NCI-H2081 (cell line): ENCODE measurements around the gene CPA2.
"Not testable (repeated sequence)": the region's sequence is repeated elsewhere in the genome, so short reads cannot be mapped to it uniquely, and the experiment has no call there.

Experiments
- DNase-seq, 2 experiments: peaks; one replicate each; lab custom pipeline; 2025; lab: John Stamatoyannopoulos, UW

CPA2 gene

DNA sequence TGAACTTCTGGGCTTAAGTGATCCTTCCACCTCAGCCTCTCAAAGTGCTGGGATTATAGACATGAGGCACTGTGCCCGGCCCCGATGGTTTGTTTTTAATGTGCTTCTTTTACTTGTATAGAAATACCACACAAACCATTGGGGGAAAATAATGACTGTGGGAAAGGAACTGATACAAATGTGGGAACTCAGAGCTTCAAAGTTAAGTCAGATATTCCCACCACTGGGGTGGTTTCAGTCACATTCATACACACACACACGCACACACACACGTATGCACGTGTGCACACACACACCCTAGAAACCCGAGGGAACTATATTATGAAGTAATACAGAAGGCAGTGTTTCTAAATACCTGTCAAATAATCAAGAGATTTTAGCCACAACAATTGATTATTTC is 43.3 kb downstream of the CPA2 start:
- DNase-seq: no peak

DNA sequence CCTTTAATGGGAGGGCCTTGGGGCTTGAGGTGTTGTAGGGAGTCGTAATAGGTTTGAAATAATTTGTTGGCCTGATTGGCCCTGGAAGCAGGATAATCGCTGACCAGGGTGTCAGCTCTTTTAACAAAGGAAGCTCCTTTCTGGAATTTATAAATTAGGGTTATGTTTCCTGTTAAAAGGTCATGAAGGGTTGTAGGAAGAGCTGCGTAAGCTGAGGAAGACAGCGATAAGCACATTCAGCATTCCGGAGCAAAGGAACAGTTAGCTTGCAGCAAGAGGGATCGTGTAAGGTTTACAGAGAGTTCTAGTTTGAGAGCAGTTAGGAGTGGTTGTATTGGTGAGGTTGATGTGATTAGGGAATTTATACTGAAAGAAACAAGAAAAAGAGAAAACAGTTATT is 47.6 kb downstream of the CPA2 start:
- no peak for DNase-seq

- DNase-seq: no peak
These were observed 52.9 kb downstream of the CPA2 start for GRCh38 chr7:130319541-130319940.

- not testable (repeated sequence) for DNase-seq
These were observed 55.0 kb downstream of the CPA2 start for GRCh38 chr7:130321542-130322229.

DNA sequence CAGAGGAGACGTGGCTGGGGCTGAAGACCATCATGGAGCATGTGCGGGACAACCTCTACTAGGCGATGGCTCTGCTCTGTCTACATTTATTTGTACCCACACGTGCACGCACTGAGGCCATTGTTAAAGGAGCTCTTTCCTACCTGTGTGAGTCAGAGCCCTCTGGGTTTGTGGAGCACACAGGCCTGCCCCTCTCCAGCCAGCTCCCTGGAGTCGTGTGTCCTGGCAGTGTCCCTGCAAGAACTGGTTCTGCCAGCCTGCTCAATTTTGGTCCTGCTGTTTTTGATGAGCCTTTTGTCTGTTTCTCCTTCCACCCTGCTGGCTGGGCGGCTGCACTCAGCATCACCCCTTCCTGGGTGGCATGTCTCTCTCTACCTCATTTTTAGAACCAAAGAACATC is 56.0 kb downstream of the CPA2 start:
- DNase-seq: peak in 1 of 2 experiments; percentile 53

DNA sequence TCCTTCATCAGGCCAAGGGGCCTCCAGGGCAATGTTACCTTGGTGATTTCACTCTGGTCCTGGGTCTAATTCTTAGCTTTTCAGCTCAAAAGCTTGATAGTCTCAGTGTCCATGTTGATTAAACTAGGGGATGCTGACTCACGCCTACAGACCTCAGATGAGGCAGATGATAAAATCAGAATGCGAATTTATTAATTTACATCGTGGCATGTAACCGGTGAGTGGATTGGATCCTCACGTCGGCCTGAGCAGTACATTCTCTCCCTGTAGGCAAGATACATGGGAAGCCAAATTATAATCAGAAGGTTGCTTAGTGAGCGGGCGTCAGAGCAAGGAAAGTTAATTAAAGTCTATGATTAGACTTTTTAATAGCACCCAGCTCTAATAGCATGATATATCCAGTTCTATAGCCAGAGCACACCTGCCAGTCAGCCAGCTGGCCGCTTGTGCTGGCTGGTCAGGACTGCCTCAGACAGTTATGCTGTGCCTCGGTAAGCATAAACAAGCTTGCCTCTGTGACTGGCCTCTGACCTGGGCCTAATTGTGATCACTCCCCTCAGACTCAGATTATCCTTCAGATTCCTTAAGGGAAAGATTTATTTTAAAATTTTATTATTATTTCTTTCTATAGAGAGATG is 57.8 kb downstream of the CPA2 start:
- DNase-seq: peak in 1 of 2 experiments; percentile 53

DNA sequence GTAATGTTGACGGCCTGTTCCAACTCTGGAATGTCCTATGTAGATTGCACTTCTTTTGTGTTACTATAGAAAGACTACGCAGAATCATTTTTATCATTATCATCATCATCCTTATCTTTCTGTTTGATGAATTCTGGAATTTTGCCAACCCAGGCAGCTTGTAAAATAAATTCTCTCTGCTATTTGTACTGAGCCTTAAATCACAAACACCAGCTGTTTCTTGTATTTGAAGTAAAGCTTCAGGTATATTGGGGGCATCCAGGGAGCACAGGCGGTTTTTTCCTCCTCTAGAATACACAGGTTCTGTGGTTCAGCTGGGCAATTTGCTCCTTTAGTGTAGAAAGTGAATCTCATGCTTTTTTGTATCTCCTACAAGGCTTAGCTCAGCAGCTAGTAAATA is 63.0 kb downstream of the CPA2 start:
- peak; percentile 27 to 69 for DNase-seq

DNA sequence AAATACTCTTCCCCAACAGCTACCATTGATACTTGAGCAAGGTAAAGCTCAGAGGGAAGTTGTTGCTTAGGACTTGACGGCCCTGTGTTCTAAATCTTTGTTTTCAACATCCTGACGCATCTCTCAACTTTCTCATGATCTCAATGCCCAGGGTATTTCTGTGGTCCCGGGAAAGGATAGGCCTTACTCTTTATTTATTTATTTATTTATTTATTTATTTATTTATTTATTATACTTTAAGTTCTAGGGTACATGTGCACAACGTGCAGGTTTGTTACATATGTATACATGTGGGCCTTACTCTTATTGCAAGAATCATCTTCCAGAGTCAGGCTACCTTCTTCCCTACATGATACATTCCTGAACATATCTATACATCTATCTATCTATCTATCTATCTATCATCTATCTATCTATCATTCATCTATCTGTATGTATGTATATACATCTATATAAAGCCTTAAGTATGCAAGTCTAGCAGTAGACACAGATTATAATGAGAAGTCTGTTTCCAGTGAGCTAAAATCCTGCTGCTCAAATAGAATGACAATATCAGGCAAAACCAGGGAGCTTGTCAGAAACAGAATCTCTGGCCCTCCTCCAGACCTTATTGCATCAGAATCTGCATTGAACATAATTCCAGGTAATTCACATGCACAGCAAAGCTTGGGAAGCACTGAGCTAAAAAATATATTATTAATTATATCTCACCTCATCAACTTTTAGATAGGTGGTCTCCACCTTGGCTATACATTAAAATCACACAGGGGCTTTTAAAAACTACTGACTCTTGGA is 65.8 kb downstream of the CPA2 start:
- DNase-seq: no peak

DNA sequence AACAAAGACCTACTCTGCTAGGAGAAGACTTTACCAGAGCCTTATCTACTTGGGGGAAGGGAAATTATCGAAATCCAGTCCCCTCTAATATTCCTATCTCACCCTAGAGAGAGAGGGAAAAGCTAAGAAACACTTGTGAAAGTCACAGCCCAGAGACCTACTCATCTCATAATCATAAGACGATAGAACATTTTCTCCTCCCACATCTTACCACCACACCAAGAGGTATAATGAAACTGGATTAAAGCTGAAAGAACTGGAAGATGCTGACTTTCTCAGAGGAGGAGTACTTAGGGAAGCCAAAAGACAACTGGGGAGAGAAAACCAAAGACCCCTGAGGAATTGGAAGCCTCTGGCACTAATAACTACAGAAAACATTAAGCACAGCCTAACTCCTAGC is 67.2 kb downstream of the CPA2 start:
- no peak for DNase-seq

DNA sequence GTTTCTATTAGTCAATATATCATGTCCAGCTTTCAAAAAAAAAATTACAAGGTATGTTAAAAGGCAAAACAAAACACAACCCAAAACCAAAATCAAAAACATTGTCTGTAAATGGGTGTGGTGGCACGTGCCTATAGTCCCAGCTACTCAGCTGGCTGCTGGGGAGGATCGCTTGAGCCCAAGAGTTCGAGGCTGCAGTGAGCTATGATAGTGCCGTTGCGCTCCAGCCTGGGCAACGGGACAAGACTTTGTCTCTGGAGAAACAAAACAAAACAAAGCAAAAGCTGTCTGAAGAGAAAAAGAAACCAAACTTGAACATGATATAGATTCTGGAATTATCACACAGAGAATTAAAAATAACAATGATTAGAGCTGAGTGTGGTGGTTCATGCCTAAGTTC is 67.6 kb downstream of the CPA2 start:
- DNase-seq: no peak

DNA sequence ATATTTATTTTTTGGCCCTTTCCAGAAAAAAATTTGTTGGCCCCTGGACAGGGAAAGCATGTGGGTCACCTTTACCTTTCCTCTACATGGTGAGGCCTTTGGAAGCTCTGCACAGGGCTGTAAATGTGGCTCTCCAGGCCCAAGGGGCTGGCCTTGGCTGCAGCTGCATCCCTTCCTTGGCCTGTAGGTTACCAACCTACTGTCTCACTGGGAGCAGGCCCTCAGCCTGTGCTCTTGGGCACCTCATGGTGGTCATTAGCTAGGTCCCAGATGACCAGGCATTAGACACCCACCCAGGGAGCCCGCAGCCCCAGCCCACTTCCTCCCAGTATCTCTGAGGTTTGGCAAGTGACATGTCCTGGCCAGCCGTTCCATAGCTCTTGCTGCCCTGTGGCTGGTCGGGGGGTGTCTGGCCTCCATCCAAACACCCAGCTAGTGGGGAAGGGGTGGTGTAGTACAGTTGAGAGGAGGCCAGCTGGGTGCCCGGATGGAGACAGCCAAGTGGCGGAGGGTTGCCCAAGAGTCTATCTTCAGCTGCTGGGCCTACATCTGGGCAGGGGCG is 70.8 kb downstream of the CPA2 start:
- no peak for DNase-seq

DNA sequence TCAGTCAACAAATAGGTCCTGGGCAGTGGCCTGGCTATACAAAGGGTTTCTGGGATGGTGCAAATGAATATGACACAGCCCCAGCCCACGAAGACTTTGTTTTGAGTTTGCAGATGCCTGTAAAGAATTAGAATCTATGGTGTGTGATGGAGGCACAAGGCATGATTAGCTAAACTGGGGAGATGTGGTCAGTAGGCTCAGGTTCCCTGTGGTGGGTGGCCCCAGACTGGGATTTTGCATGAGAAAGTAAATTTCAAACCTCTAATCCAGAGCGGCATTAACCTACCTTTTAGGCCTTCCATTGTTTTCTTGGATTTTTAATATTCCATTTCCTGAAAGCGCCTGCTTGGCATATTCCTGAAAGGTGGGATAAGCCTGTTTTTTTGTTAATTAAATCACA is 71.6 kb downstream of the CPA2 start:
- DNase-seq: no peak
